Liver (tissue), 9 donors: ENCODE data around the gene UVSSA. TPM values are rescaled to one million over a fixed set of nuclear protein-coding genes. Genes with fewer than 3 reads are reported as not detected.

Experiments used
- DNase-seq: peaks from one replicate; pipeline ENCODE4 v3.0.0-alpha.2; 2017; ENCODE audit warnings: low spot score
- H3K27ac ChIP-seq, 2 donors: one replicate each; pipeline ENCODE4 v1.7.0; 2013; ENCODE audit warnings: inconsistent platforms in 2 of 2, low read length in 2 of 2, control low read depth in 1 of 2, low read depth in 1 of 2, mild to moderate bottlenecking in 1 of 2
- H3K27me3 ChIP-seq, 4 donors: one replicate each; pipeline versions ENCODE4 v1.6.1 to v1.7.0; 2013; ENCODE audit warnings: low read length in 3 of 4, inconsistent platforms in 1 of 4, mild to moderate bottlenecking in 1 of 4, moderate library complexity in 1 of 4; ENCODE audit not compliant: control insufficient read depth in 4 of 4, insufficient read depth in 4 of 4
- H3K36me3 ChIP-seq, 4 donors: one replicate each; pipeline versions ENCODE4 v1.6.1 to v1.7.0; 2013; ENCODE audit warnings: low read length in 3 of 4, mild to moderate bottlenecking in 3 of 4, low read depth in 1 of 4, moderate library complexity in 1 of 4; ENCODE audit not compliant: control insufficient read depth in 4 of 4, insufficient read depth in 3 of 4
- H3K4me1 ChIP-seq, 4 donors: one replicate each; pipeline versions ENCODE4 v1.6.1 to v1.7.0; 2013; ENCODE audit warnings: low read length in 3 of 4, mild to moderate bottlenecking in 3 of 4, moderate library complexity in 1 of 4; ENCODE audit not compliant: control insufficient read depth in 4 of 4, insufficient read depth in 4 of 4
- H3K4me3 ChIP-seq, 3 donors: one replicate each; pipeline versions ENCODE4 v1.6.1 to v1.7.0; 2013; ENCODE audit warnings: low read length in 3 of 3, control low read depth in 1 of 3, low read depth in 1 of 3, mild to moderate bottlenecking in 1 of 3
- H3K9ac ChIP-seq, 2 donors: one replicate each; pipeline ENCODE4 v1.7.0; 2013; ENCODE audit warnings: low read length in 2 of 2, mild to moderate bottlenecking in 2 of 2, moderate library complexity in 2 of 2, control low read depth in 1 of 2, low read depth in 1 of 2
- H3K9me3 ChIP-seq, 4 donors: one replicate each; pipeline versions ENCODE4 v1.6.1 to v1.7.0; 2013; ENCODE audit warnings: low read length in 3 of 4; ENCODE audit not compliant: control insufficient read depth in 4 of 4
- ATF3 ChIP-seq: IDR thresholded peaks from 2 replicates; pipeline ENCODE4 v1.6.1; 2016; ENCODE audit warnings: antibody characterized with exemption
- EGR1 ChIP-seq, 2 donors: IDR thresholded peaks; 2 replicates each; pipeline ENCODE4 v1.6.1; 2016 to 2018; ENCODE audit warnings: antibody characterized with exemption in 2 of 2, low read depth in 2 of 2
- FOXA1 ChIP-seq: IDR thresholded peaks from 2 replicates; pipeline ENCODE4 v1.6.1; 2016; ENCODE audit warnings: antibody characterized with exemption
- FOXA2 ChIP-seq: IDR thresholded peaks from 2 replicates; pipeline ENCODE4 v1.6.1; 2016; ENCODE audit warnings: antibody characterized with exemption
- GABPA ChIP-seq, 2 donors: IDR thresholded peaks in 1 of 2; conservative IDR thresholded peaks in 1 of 2; 2 replicates each; pipeline ENCODE4 v1.6.1; 2016; ENCODE audit warnings: antibody characterized with exemption in 2 of 2, mild to moderate bottlenecking in 1 of 2, moderate library complexity in 1 of 2
- HNF4A ChIP-seq, 2 donors: conservative IDR thresholded peaks; 2 replicates each; pipeline ENCODE4 v1.6.1; 2016; ENCODE audit warnings: antibody characterized with exemption in 2 of 2, mild to moderate bottlenecking in 2 of 2
- HNF4G ChIP-seq: IDR thresholded peaks from 2 replicates; pipeline ENCODE4 v1.6.1; 2016; ENCODE audit warnings: antibody characterized with exemption
- JUND ChIP-seq, 2 donors: IDR thresholded peaks; 2 replicates each; pipeline ENCODE4 v1.6.1; 2016; ENCODE audit warnings: antibody characterized with exemption in 2 of 2
- MAX ChIP-seq: IDR thresholded peaks from 2 replicates; pipeline ENCODE4 v1.6.1; 2016; ENCODE audit warnings: antibody characterized with exemption
- NR2F2 ChIP-seq: IDR thresholded peaks from 2 replicates; pipeline ENCODE4 v1.6.1; 2016; ENCODE audit warnings: antibody characterized with exemption
- RAD21 ChIP-seq, 2 donors: IDR thresholded peaks; 2 replicates each; pipeline ENCODE4 v1.6.1; 2016; ENCODE audit warnings: antibody characterized with exemption in 2 of 2, mild to moderate bottlenecking in 2 of 2
- REST ChIP-seq: IDR thresholded peaks from 2 replicates; pipeline ENCODE4 v1.6.1; 2016; ENCODE audit warnings: antibody characterized with exemption, mild to moderate bottlenecking
- RXRA ChIP-seq, 2 donors: IDR thresholded peaks; 2 replicates each; pipeline ENCODE4 v1.6.1; 2017 to 2018; ENCODE audit warnings: antibody characterized with exemption in 2 of 2, mild to moderate bottlenecking in 1 of 2
- SP1 ChIP-seq: IDR thresholded peaks from 2 replicates; pipeline ENCODE4 v1.6.1; 2018; ENCODE audit warnings: antibody characterized with exemption, mild to moderate bottlenecking
- TAF1 ChIP-seq: conservative IDR thresholded peaks from 2 replicates; pipeline ENCODE4 v1.6.1; 2016; ENCODE audit warnings: antibody characterized with exemption, mild to moderate bottlenecking
- YY1 ChIP-seq: IDR thresholded peaks from 2 replicates; pipeline ENCODE4 v1.6.1; 2016; ENCODE audit warnings: antibody characterized with exemption, mild to moderate bottlenecking
- ZBTB33 ChIP-seq: IDR thresholded peaks from 2 replicates; pipeline ENCODE4 v1.6.1; 2016; ENCODE audit warnings: antibody characterized with exemption
- WGBS: extraction: QIAGEN DNeasy Blood & Tissue Kit; methylation state at CpG from one replicate; pipeline ENCODE4 v1.1.7; 2013; 5-methylcytosine and 5-hydroxymethylcytosine counted together
- polyA plus RNA-seq, 2 donors: library from polyadenylated mRNA; stranded (reverse) in 1 of 2; unstranded in 1 of 2; fragments of 200-250 nt in 1 of 2; fragments of >200 nt in 1 of 2; fragmentation: Nextera tagmentation in 1 of 2; extraction: Ambion mirVana in 1 of 2; gene quantifications; one replicate each; pipeline versions ENCODE4 v1.2.1 to v1.2.3, GENCODE V29; 2013 to 2015
- total RNA-seq, 2 donors: library from RNA; depleted of rRNA; stranded (reverse); fragments of >200 nt; gene quantifications; one replicate each; pipeline ENCODE4 v1.2.3, GENCODE V29; 2014
- donor health status: healthy.
- donor health status: healthy.
- donor health status: healthy.
- donor health status: healthy.
- donor health status: healthy.

Gene UVSSA
- total and polyA plus RNA-seq, 4 donors = 2.2 to 18.3 (median 3.6) TPM

GRCh38 chr4:1297456-1298325 lies 49.3 kb upstream of the UVSSA start:
- Histone ChIP-seq H3K9me3 (no peaks in the 10 kb centered on the region), H3K27ac (no peak overlapping the region), H3K4me3 (no peak overlapping the region), H3K9ac (no peak overlapping the region), H3K36me3 (peaks cover 0 to 16% (median 8%) of the 10 kb centered on the region in 4 donors), H3K4me1 (peaks cover 0 to 14% (median 2%) of the 10 kb centered on the region in 4 donors), H3K27me3 (no peaks in the 10 kb centered on the region)
- TF ChIP-seq JUND (IDR thresholded peaks at IDR 0.05) (no peak), RXRA (IDR thresholded peaks at IDR 0.05) (no peak), MAX (no peak), SP1 (no peak), ATF3 (no peak), YY1 (no peak), RAD21 (IDR thresholded peaks at IDR 0.05) (no peak), ZBTB33 (no peak), GABPA (IDR thresholded peaks at IDR 0.05 in 1 of 2, conservative IDR thresholded peaks at IDR 0.05 in 1 of 2) (no peak), HNF4G (no peak), REST (no peak), FOXA1 (no peak), NR2F2 (no peak)
- WGBS = 95% methylated on average over 32 of the region's 32 CpGs
- no peak for DNase-seq

GRCh38 chr4:1298461-1298860 lies 48.5 kb upstream of the UVSSA start:
- H3K9me3 ChIP-seq = no peaks in the 10 kb centered on the region
- no peaks in the 10 kb centered on the region for H3K27me3 ChIP-seq
- H3K4me1 ChIP-seq = peaks cover 0 to 14% (median 2%) of the 10 kb centered on the region in 4 donors
- no peak overlapping the region for H3K27ac ChIP-seq
- TF ChIP-seq GABPA (IDR thresholded peaks at IDR 0.05 in 1 of 2, conservative IDR thresholded peaks at IDR 0.05 in 1 of 2) = no peak
- TF ChIP-seq FOXA1 = no peak
- TF ChIP-seq JUND (IDR thresholded peaks at IDR 0.05) = no peak
- no peak for TF ChIP-seq RAD21 (IDR thresholded peaks at IDR 0.05)
- TF ChIP-seq YY1 = no peak
- no peak for TF ChIP-seq NR2F2
- no peak for TF ChIP-seq HNF4G
- TF ChIP-seq ZBTB33 = no peak
- TF ChIP-seq HNF4A (conservative IDR thresholded peaks at IDR 0.05) = no peak
- TF ChIP-seq ATF3 = no peak
- no peak for TF ChIP-seq MAX
- TF ChIP-seq REST = no peak
- TF ChIP-seq TAF1 = no peak
- no peak for TF ChIP-seq RXRA (IDR thresholded peaks at IDR 0.05)
- TF ChIP-seq SP1 = no peak
- TF ChIP-seq EGR1 (IDR thresholded peaks at IDR 0.05; ENCODE audit: low read depth in 2 of 2) = no peak
- TF ChIP-seq FOXA2 = no peak
- 98% methylated on average over 7 of the region's 7 CpGs for WGBS
- H3K9ac ChIP-seq = no peak overlapping the region
- no peak overlapping the region for H3K4me3 ChIP-seq
- H3K36me3 ChIP-seq = peaks cover 0 to 16% (median 8%) of the 10 kb centered on the region in 4 donors
- no peak for DNase-seq
